Measurements from ENCODE around the gene SHANK3.

The SHANK3 gene

GRCh38 chr22:50708474-50708873, 35.9 kb downstream of the SHANK3 start (continued):
- no peak for TF ChIP-seq AEBP2 (tag by site-specific recombination; IDR thresholded peaks at IDR 0.05; ENCODE audit: borderline replicate concordance)
- no peak for TF ChIP-seq ZNF394 (tag by site-specific recombination; IDR thresholded peaks at IDR 0.05; ENCODE audit: borderline replicate concordance)

GRCh38 chr22:50708996-50709395, 36.4 kb downstream of the SHANK3 start:
- ChIA-PET CTCF (interaction anchor here (0.6 to 1.4 kb wide), 4 partner anchors 9 to 87 kb away, joined by 3 to 5 read pairs (median 4); no protein-coding TSS in a partner anchor), POLR2A (no interaction called here)
- Histone ChIP-seq H3K9me3 (ENCODE audit: control insufficient read depth, insufficient read depth, low read depth, low read length) (no peaks in the 10 kb centered on the region), H3K27ac (ENCODE audit: extremely low read depth, low read depth, low read length) (no peak overlapping the region), H3K4me1 (ENCODE audit: control insufficient read depth, insufficient read depth, low read length) (no peaks in the 10 kb centered on the region), H3K36me3 (ENCODE audit: control insufficient read depth in 2 of 2, insufficient read depth in 1 of 2, low read length in 2 of 2) (peaks cover 0 to 44% of the 10 kb centered on the region in 2 experiments; a peak in 2 of 3 replicates), H3K4me3 (ENCODE audit: low read depth, low read length) (no peak overlapping the region)
- no peak for TF ChIP-seq ZBTB11 (tag by site-specific recombination; conservative IDR thresholded peaks at IDR 0.05; ENCODE audit: low read depth)
- TF ChIP-seq ZSCAN4 (tag by site-specific recombination; IDR thresholded peaks at IDR 0.05), result no peak
- no peak for TF ChIP-seq ZNF366 (tag by site-specific recombination; conservative IDR thresholded peaks at IDR 0.05)
- TF ChIP-seq ZNF704 (tag by site-specific recombination; IDR thresholded peaks at IDR 0.05), result no peak
- TF ChIP-seq ZNF560 (tag by site-specific recombination; IDR thresholded peaks at IDR 0.05; ENCODE audit: borderline replicate concordance), result no peak
- TF ChIP-seq ZNF558 (tag by site-specific recombination; IDR thresholded peaks at IDR 0.05), result no peak
- TF ChIP-seq CTCF (tag by site-specific recombination; IDR thresholded peaks at IDR 0.05), result no peak
- TF ChIP-seq ZSCAN23 (tag by site-specific recombination; IDR thresholded peaks at IDR 0.05), result no peak
- no peak for TF ChIP-seq ZNF449 (tag by site-specific recombination; IDR thresholded peaks at IDR 0.05)
- TF ChIP-seq SP2 (tag by site-specific recombination; IDR thresholded peaks at IDR 0.05), result no peak
- TF ChIP-seq HOXD13 (CRISPR knock-in tag; IDR thresholded peaks at IDR 0.05; ENCODE audit: borderline replicate concordance), result no peak
- TF ChIP-seq PRDM10 (tag by site-specific recombination; IDR thresholded peaks at IDR 0.05), result no peak
- TF ChIP-seq SP7 (tag by site-specific recombination; IDR thresholded peaks at IDR 0.05), result no peak
- TF ChIP-seq ZNF148 (tag by site-specific recombination; IDR thresholded peaks at IDR 0.05; ENCODE audit: borderline replicate concordance), result no peak
- TF ChIP-seq YY1 (tag by site-specific recombination; IDR thresholded peaks at IDR 0.05), result no peak
